NCI-H2081 treated with DMSO at 0.1 percent for 48 hours (cell line): ENCODE data around the gene LPP.

Experiments used
- DNase-seq: peaks from one replicate; lab custom pipeline; 2025; lab: John Stamatoyannopoulos, UW

The LPP gene

DNA sequence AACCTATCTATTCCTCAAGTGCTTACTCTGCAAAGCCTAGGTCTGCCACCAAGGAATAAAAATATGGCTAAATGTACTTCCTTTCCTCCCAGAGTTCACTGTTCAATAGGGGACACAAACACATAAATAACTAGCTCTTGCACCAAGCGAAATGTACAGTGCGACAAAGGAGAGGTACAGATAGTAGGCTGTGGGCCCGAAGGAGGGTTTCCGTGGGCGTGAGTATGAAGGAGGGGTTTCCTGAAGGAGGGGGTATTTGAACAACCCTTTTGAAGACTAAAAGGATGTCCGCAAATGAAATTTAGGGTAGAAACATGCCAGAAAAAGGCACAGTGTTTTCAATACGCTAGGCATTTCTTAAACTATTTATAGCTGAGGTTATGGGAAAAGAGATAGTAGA, 207.9 kb downstream of the LPP start:
- no peak for DNase-seq

DNA sequence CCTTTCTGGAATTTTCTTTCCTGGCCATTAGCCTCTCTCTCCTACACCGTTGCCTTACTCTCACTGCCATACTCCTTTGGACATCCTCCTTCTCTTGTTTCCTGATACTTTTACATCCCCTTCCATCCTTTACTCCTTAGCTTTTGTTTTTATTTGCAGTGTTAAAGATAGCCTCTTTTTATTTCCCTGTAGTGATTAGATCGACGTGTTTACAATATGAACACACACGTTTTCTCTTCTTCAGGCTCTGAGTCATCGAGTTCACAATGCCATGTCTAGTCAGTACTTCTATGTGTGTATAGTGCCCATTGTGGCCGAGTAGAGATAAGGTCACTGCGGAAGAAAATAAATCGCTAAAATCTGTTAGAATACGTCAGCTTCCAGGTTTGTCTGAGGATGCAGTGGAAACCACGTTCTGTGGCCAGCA, 208.5 kb downstream of the LPP start:
- DNase-seq: no peak

DNA sequence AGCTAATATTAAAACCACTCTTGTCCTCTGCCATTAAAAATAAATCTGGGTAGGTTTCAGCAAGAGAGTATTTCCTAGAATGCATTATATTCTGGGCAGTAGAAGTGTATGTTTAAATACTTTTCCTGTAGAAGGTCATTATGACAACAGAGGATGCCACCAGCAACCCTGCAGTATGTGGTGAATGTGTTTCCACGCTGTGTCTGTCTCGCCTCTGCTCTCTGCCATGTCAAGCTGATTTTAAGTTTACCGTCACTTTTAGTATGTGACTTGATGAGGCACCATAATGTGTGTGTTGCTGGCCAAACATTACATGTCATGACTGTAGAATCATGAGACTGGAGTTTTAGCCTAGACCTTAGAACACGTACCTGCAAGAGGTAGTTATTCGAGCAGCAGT, 211.2 kb downstream of the LPP start:
- DNase-seq: no peak

DNA sequence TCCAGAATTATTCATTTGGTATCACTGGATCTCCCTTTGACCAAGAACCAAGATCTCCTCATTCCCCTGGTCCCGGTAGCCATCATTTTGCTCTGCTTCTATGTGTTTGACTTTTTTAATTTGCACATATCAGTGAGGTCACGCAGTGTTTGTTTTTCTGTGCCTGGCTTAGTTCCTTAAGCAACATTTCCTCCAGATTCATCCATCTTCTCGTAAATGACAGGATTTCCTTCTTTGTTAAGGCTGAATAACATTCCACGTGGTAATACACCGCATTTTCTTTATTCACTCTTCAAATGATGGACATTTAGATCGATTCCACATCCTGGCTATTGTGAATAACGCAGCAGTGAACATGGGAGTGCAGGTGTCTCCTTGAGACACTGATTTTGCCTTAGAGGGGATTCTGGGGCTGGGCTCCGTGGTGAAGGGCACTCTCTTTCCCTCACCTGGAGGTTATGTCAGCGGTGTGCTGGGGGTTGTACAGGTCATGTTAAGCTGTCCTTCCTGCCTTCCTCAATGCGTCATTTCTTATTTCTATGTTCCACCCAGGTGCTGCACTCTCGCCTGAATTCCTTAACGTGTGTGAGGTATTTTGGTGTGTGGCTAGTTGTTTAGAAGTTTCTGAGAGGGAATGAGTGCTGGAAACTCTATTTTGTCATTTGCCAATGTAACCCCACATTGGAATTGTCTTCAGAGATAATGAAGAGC, 212.2 kb downstream of the LPP start:
- DNase-seq: no peak

DNA sequence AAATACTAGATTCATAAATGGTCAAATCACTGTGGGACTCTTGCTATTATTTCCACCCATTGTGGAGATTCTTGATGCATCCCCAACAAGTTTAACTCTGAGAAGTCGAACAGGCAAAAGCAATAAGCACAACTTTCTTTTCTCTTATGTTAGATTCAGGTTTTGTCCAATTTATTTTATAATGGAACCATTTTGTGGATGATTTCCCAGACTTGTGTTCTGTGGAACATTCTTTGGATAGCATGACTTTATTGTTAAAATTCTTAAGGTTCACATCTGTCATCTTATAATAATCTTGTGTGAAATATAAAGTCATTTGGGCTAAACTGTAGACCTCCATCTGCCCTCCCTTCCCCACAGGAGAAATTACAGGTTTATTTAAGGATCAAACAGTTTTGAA, 213.7 kb downstream of the LPP start:
- DNase-seq: no peak

DNA sequence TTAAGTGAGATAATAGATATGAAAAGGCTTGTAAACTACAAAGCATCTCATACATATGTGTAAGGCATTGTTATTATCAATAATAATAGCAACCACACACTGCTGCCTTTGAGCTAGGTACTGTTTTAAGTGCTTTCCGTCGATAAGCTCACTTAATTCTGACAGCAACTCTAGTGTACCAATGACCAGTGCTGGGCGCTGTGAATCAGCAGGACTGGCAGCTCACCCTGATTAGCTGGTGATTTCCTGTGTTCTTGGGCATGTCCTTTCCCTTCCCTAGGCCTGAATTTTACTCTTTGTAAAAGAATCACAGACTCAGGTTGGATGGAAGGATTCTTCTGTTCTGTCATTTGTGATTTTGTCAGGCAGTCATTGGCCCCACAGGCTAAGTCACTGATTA, 215.6 kb downstream of the LPP start:
- DNase-seq: no peak

DNA sequence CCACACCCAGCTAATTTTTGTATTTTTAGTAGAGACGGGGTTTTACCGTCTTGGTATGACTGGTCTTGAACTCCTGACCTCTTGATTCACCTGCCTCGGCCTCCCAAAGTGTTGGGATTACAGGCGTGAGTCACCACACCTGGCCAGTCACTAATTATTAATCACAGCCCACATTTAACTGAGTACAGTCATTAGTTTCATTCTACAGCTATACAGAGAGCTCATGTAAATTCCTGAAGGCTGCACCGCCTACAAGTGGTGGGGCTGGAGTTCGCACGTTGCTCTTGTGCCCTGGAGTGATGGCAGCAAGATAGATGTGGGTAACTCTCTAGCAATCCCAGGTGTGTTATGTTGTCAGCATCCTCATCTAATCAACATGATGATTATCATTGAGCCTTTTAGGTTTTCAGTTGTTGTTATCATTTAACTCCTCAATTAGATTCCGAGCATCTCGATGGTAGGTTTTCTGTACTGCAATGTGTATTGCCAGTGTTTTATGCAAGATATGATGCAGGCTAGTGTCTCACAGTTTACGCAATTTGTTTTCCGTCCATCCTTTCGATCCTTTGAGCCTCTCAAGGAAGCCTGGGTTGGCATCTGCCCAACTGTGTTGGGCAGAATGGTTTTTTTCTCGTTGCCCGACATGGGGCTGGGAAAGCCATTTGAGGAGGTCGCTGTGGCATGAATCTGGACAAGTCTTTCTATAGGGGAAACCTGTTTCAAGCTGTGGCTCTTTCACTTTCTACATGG, 216.3 kb downstream of the LPP start:
- DNase-seq: no peak

DNA sequence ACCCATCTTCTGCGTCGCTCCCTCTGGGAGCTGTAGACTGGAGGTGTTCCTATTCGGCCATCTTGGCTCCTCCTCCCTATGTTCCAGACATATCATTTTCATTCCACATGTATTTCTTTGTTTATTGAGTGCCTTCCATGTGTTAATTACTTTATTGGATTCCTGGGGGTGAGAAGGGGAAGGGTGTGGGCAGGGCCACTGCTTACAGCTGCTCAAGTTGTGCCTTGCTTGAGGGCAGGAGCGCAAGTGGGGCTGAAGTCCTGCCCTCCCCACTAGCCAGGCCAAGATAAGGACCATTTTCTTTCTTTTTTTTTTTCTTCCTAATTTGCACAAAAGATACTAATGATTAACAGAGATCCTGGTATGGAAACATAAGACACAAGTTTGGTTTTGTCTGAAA, 224.8 kb downstream of the LPP start:
- DNase-seq: no peak

DNA sequence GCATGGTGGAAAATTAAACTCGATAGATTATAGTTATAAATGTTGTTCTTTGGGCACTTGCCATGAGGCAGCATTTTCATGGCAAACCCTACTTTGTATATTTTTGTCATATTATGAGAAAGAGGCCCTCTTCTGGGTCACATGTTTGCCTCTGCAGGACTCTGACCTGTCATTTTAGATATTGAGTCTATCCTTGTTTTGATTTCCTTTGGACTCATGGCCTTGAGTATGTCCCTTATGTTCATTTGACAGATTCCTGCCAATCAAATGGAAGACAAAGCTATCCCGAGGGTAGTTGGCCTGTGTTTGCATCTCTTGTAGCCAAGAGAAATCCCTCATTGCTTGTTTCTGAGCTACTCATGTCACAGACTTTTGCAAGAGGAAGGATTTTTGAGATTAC, 226.3 kb downstream of the LPP start:
- DNase-seq: no peak

DNA sequence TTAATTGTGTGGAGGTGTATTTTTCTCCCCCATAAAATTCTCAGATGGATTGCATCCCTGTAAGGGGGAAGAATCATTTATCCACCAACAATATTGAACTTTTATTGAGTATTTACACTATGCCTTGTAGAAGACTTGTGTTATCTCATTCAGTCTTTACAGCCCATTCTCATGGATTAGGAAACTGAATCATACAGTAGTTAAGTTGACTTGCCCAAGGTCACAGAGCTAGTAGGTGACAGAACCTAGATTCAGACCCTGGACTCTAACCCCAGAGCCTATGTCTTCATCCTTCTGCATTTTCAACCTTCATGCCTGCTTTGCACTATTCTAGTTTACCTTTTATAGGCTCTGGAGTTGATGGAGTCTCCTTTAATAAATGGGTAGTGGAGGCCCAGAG, 226.8 kb downstream of the LPP start:
- no peak for DNase-seq

DNA sequence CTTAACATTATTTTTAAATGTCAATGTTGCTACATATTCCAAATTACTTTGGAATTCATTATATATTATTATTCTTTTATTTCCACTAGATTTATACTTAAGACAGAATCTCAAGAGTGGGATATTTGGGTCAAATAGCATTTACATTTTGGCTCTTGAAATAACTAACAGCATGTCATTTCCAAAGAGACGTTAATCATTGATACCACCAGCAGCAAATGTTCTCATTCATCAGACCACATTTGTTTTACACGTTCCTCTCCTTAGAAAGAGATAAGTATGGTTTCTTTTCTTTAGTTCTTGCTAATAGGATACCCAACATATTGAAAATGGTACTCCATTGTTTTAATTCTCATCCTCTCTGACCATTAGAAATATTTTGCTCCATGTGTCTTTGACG, 229.8 kb downstream of the LPP start:
- no peak for DNase-seq

DNA sequence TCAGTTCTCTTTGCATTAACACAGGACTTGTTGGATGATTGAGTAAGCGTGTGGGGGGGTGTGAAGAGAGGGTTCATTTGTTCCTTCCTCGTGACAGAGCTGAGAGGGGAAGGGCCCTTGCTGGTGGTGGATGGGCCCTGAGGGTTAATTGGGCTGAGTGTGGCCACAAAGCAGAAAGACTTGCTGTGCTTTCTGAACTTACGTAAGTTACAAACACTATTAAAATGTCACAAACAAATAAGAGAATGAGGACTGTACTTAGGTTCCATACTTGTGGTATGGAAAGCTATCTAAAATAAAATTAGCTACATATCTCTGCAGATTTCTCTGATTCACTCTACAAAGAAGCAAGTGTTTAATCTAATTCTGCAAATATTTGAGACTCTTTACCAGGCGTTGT, 231.3 kb downstream of the LPP start:
- no peak for DNase-seq

DNA sequence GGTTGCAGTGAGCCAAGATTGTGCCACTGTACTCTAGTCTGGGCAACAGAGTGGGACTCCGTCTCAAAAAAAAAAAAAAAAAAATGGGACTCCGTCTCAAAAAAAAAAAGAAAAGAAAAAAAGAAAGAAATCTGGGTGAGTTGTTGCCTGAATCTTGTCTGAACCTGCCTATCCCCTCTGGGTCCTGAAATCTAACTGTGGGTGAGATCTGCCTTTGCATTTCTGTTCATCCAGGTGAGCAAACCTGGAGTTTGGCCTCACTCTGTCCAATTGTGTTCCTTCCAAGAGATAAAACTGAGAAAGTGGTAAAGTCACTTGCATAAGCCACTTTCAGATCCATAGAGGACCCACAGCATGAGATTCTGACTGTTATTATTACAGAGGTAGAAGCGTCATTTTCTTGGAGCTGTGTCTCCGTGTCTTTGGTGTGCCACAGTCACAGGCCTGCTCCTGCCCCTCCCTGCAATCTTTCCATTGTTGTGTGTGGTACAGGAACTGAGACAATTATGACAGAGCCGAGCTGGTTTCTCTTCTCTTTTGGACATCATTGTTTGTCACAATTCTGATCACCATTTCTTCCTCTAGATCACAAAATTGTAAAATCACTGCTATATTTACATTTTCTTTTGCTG, 235.9 kb downstream of the LPP start:
- no peak for DNase-seq

DNA sequence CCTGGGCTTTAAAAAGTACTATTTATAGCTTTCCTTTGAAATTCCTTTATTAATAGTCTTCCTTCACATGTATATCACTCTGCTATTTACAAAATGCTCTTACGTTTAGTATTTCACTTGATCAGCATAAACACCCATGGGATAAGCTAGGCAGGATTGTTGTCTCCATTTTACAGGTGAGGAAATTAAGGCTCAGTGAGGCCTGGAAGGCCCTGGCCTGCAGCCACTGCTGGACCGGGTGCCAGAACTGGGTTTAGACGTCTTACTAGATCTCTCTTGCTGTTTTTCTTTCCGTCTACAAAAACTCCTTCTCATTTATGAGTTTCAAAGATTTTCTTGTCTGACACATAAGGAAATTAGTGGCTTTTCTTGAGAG, 236.4 kb downstream of the LPP start:
- DNase-seq: no peak

DNA sequence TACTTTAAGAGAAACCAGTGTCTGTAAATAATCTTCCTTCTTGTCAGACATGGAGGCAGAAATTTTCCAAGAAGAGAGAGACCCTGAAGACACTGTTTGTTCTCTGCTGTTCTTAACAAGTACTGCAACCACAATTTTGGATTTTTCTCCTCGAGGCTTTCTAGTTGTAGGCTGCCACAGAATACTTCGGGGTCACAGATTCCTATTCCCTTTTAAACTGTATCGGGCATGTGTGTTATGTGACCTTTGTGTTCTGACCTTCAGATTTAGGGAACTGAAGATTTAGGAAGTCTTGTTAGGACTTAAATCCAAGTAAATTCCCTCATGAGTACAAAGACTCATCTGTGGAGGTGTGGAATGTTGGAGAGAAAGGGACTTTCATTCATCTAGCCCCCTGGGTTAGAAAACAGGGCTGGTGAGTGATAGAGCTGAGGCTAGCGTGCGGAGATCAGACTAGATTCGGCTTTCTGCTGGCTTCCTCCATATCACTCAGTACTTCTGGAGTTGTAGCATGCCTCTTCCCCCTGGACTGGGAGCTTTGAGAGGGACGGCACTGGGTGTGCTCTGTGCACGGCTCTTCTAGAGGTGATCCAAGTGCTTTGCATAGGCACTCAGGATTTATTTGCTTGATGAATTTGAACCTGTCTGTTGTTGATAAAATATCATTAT, 237.0 kb downstream of the LPP start:
- DNase-seq: no peak

DNA sequence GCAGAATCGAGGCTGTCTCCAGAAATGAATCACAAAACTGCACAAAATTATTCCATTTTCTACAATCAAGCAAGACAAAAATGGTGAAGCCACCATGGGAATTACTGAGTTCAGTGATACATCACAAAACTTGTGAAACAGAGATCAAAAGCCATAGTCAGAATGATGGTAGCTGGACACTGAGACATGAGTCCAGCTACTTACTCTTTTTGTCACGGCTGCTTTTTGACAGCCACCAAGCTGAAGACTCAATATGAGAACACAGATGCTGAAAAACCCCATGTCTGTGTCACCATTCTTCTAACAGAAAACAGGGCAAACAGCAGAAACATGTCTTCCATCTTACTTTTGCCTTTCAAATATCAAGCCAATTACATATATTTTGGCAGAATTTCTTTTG, 237.6 kb downstream of the LPP start:
- DNase-seq: no peak

DNA sequence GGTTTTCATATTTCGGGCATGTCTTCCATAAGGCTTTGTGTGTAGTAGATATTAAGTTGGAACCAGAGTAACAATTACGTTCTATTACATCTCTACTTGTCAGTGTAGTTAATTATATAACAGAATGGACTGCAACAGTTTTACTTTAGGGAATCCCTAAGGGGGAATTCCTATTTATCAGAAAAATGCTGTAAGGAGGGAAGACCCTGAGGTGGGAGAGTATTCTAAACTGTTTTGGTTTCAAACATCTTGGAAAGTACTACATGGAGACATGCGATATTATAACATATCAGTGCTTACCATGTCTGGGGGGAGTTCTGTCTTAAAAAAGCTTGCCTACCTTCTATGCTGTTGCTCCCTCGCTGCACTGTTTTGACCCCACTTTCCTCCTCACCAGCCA, 238.1 kb downstream of the LPP start:
- DNase-seq: no peak

DNA sequence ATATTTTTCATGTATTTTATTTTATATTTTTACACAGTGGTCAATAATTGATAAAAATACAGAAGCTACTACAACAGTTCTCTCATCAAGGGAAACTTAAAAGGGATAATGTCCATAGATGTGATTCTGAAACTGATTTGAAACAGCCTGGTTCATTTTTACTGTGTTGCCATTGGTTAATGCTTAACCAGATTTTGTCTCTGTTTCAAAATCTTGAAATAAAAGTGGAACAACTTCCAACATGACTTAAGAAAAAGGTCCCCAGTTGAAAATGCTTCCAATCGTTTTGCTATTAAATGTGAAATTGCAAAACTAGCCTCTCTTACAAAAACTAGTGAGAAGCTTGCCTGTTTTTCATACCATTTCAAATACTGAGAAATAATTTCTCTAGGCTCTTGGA, 240.7 kb downstream of the LPP start:
- DNase-seq: no peak

DNA sequence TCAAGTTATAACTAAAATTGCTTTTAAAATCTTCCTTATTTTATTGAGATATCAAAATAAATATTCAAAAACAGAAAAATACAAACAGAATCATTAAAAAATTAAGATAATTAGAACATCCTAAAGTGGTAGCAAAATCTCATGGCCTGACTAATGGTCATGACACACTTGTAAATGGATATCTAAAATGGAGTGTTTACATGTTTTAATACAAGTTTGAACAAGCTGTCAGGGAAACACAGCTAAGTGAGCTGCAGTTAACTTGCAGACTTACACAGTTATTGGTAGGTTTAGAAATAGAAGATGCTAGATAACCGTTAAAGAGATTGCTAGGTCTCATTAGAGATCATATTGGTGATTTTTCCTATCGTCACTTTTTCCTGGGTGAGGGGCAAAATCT, 242.3 kb downstream of the LPP start:
- no peak for DNase-seq

DNA sequence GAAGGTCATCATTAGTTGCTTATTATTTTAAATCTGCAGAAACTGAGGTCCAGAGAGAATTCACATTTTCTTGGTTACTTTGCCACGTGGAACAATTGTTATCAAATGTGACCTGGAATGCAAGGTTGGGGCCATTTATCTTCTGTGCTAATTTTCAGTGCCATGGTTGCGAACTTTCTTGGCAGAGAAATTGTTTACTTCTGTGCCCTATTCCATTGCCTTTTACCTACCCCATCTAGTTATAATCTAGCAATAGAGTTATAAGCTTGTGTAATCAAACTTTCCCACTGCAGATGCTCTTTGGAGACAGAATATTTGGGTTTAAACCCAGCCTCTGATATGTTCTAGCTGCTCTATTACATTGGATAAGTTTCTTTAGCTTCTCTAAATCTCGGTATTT, 242.9 kb downstream of the LPP start:
- DNase-seq: no peak

DNA sequence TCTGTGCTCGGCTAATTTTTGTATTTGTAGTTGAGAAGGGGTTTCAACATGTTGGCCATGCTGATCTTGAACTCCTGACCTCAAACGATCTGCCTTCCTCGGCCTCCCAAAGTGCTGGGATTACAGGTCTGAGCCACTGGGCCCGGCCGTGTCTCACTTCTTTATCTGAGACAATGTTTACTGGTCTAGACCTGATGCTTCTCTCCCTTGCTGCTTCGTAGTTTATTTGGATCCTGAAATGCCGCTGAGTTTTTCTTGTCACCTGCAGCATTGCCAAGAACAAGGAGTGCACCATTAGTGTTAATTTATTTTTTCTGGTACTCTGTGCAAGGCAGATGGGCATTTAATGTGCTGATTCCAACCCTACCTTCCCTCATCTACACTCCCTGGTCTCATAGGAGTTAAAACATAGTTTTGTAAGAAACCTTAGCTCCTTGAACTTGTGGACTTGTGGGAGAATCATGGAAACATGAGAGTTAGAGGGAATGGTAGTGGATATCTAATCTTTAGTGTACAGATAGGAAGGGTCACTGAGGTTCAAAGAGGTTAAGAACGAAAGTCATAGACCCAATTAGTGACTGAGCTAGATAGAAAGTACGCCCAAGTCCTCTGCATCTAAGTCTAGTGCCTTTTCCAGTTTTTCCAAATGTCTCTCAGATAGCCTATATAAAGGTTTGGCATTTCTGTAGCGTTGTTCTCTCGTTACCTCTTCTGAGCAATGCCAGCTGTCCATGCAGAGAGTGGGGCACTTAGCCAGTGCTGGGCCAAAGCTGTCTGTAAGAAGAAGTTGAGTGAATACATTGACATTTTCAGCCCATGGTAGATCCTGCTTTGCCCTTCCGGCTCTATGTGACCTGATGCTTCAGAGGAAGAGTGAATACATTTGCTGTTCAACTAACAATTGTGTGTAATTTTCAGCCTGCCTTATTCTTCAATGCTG, 244.1 kb downstream of the LPP start:
- DNase-seq: no peak
